Skeletal muscle satellite cell (primary cell): ENCODE measurements around the gene MMEL1. TPM values are rescaled to one million over a fixed set of nuclear protein-coding genes. Genes with fewer than 3 reads are reported as not detected.
"Not testable (repeated sequence)": the region's sequence is repeated elsewhere in the genome, so short reads cannot be mapped to it uniquely, and the experiment has no call there.

Source experiments
- H3K27me3 ChIP-seq: 2 replicates; pipeline ENCODE4 v1.7.0; 2013; ENCODE audit warnings: low read length; ENCODE audit not compliant: control insufficient read depth, insufficient read depth
- H3K36me3 ChIP-seq: 2 replicates; pipeline ENCODE4 v1.7.0; 2013; ENCODE audit warnings: mild to moderate bottlenecking, control low read depth, low read length; ENCODE audit not compliant: insufficient read depth
- H3K4me1 ChIP-seq: 2 replicates; pipeline ENCODE4 v1.7.0; 2013; ENCODE audit warnings: low read length; ENCODE audit not compliant: control insufficient read depth, insufficient read depth
- H3K4me2 ChIP-seq: 2 replicates; pipeline ENCODE4 v1.7.0; 2013; ENCODE audit warnings: mild to moderate bottlenecking, low read length
- H3K4me3 ChIP-seq: 2 replicates; pipeline ENCODE4 v1.7.0; 2013; ENCODE audit warnings: low read length
- H3K9ac ChIP-seq: 2 replicates; pipeline ENCODE4 v1.7.0; 2013; ENCODE audit warnings: mild to moderate bottlenecking, low read depth, low read length, moderate library complexity
- H3K9me3 ChIP-seq: replicated peaks from 2 replicates; pipeline ENCODE4 v1.7.0; 2013; ENCODE audit warnings: mild to moderate bottlenecking, control low read depth, low read length
- total RNA-seq: library from RNA; depleted of rRNA; stranded (reverse); fragments of >200 nt; gene quantifications from 2 replicates; pipeline ENCODE4 v1.2.3, GENCODE V29; 2012; rRNA removed

The MMEL1 gene, protein sequence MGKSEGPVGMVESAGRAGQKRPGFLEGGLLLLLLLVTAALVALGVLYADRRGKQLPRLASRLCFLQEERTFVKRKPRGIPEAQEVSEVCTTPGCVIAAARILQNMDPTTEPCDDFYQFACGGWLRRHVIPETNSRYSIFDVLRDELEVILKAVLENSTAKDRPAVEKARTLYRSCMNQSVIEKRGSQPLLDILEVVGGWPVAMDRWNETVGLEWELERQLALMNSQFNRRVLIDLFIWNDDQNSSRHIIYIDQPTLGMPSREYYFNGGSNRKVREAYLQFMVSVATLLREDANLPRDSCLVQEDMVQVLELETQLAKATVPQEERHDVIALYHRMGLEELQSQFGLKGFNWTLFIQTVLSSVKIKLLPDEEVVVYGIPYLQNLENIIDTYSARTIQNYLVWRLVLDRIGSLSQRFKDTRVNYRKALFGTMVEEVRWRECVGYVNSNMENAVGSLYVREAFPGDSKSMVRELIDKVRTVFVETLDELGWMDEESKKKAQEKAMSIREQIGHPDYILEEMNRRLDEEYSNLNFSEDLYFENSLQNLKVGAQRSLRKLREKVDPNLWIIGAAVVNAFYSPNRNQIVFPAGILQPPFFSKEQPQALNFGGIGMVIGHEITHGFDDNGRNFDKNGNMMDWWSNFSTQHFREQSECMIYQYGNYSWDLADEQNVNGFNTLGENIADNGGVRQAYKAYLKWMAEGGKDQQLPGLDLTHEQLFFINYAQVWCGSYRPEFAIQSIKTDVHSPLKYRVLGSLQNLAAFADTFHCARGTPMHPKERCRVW
- not detected in 2 replicates for total RNA-seq

DNA sequence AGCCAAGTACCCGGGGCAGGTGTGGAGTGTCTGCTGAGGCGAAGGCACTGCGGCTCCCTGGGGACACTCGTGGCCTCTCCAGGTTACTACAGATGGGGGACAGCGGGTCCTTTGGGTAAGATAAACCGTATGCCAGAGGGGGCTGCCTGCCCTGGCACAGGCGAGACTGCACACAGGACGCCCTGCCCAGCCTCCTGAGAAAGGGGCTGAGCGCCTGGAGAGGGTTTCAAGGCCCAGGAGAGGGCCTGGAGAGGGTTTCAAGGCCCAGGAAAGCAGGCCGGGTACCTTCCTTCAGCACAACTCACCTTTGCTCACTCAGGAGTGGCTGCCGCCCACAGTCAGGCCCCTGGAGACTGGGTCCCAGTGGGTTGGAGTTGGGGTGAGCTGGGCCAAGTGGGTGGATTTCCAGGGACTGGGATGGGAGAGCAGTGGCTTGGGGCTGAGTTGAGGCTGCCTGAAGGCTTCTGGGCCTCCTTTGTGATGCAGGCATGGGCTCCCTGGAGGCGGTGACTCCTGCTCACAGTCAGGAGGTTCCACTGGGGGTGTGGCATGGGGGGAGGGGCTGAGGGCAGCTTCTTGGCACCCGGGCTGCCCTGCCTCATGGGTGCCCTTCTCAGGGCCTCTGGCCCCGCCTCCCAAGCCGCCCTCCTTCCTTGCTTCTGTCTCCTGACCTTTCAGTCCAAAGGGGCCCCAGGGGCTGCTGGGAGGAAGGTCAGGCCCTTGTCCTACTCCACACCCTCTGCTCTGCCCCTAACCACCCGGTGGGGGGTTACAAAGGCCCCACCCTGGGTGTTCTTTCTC lies at the start of gene MMEL1:
Gene MMEL1, minus strand, starts transcription at position 456 of the 801 bp plus-strand sequence. CDS start 3,532 bp downstream, outside the sequence.
- no peaks in the 10 kb centered on the region for H3K4me1 ChIP-seq
- H3K9me3 ChIP-seq: no peaks in the 10 kb centered on the region
- no peak within 1 kb of the TSS for H3K4me3 ChIP-seq
- H3K9ac ChIP-seq: no peak within 1 kb of the TSS
- H3K4me2 ChIP-seq: no peak within 1 kb of the TSS
- H3K27me3 ChIP-seq: peaks cover 12% of the 10 kb centered on the region
- H3K36me3 ChIP-seq: no peaks in the 10 kb centered on the region

DNA sequence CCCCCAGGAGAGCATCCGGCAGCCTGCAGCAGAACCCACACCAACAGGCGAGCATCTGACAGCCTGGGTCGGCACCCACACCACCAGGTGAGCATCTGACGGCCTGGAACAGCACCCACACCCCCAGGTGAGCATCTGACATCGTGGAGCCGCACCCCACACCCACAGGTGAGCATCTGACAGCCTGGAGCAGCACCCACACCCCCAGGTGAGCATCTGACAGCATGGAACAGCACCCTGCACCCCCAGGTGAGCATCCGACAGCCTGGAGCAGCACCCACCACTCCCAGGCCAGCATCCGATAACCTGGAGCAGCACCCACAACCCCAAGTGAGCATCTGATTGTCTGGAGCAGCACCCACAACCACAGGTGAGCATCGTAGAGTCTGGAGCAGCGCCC lies 43.9 kb upstream of the MMEL1 start:
- H3K4me3 ChIP-seq, H3K36me3 ChIP-seq, H3K27me3 ChIP-seq, H3K9ac ChIP-seq, H3K4me1 ChIP-seq, H3K9me3 ChIP-seq, H3K4me2 ChIP-seq: not testable (repeated sequence)

DNA sequence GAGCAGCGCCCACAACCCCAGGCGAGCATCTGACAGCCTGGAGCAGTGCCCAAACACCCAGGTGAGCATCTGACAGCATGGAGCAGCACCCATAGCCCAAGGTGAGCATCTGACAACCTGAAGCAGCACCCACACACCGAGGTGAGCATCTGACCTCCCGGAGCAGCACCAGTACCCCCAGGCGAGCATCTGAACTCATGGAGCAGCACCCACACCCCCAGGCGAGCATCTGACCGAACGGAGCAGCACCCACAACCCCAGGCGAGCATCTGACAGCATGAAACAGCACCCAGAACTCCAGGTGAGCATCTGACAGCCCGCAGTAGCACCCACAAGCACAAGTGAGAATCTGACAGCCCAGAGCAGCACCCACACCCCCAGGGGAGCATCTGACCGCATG lies 38.8 kb upstream of the MMEL1 start:
- not testable (repeated sequence) for H3K27me3 ChIP-seq, H3K4me3 ChIP-seq, H3K9me3 ChIP-seq, H3K9ac ChIP-seq, H3K4me2 ChIP-seq, H3K4me1 ChIP-seq, H3K36me3 ChIP-seq

DNA sequence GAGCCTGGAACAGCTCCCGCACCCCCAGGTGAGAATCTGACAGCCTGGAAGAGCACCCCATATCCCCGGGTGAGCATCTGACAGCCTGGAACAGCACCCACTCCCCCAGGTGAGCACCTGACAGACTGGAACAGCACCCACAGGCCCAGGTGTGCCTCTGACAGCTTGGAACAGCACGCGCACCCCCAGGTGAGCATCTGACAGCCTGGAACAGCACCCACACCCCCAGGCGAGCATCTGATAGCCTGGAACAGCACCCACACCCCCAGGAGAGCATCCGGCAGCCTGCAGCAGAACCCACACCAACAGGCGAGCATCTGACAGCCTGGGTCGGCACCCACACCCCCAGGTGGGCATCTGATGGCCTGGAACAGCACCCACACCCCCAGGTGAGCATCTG lies 27.0 kb upstream of the MMEL1 start:
- not testable (repeated sequence) for H3K36me3 ChIP-seq, H3K4me3 ChIP-seq, H3K27me3 ChIP-seq, H3K4me2 ChIP-seq, H3K4me1 ChIP-seq, H3K9me3 ChIP-seq, H3K9ac ChIP-seq

DNA sequence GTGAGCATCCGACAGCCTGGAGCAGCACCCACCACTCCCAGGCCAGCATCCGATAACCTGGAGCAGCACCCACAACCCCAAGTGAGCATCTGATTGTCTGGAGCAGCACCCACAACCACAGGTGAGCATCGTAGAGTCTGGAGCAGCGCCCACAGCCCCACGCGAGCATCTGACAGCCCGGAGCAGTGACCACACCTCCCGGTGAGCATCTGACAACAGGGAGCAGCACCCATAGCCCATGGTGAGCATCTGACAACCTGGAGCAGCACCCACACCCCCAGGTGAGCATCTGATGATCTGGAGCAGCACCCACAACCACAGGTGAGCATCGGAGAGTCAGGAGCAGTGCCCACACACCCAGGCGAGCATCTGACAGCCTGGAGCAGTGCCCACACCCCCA lies 25.1 kb upstream of the MMEL1 start:
- H3K4me1 ChIP-seq, H3K36me3 ChIP-seq, H3K4me2 ChIP-seq: not testable (repeated sequence)

DNA sequence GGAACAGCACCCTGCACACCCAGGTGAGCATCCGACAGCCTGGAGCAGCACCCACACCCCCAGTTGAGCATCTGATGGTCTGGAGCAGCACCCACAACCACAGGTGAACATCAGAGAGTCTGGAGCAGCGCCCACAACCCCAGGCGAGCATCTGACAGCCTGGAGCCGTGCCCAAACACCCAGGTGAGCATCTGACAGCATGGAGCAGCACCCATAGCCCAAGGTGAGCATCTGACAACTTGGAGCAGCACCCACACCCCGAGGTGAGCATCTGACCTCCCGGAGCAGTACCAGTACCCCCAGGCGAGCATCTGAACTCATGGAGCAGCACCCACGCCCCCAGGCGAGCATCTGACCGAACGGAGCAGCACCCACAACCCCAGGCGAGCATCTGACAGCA lies 24.3 kb upstream of the MMEL1 start:
- H3K4me3 ChIP-seq, H3K4me1 ChIP-seq, H3K27me3 ChIP-seq, H3K4me2 ChIP-seq, H3K9ac ChIP-seq, H3K36me3 ChIP-seq: not testable (repeated sequence)
- peaks cover 27% of the 10 kb centered on the region for H3K9me3 ChIP-seq

More for the DNA sequence above, 25.1 kb upstream of the MMEL1 start:
- not testable (repeated sequence) for H3K9ac ChIP-seq, H3K27me3 ChIP-seq, H3K4me3 ChIP-seq
- peaks cover 23% of the 10 kb centered on the region for H3K9me3 ChIP-seq

DNA sequence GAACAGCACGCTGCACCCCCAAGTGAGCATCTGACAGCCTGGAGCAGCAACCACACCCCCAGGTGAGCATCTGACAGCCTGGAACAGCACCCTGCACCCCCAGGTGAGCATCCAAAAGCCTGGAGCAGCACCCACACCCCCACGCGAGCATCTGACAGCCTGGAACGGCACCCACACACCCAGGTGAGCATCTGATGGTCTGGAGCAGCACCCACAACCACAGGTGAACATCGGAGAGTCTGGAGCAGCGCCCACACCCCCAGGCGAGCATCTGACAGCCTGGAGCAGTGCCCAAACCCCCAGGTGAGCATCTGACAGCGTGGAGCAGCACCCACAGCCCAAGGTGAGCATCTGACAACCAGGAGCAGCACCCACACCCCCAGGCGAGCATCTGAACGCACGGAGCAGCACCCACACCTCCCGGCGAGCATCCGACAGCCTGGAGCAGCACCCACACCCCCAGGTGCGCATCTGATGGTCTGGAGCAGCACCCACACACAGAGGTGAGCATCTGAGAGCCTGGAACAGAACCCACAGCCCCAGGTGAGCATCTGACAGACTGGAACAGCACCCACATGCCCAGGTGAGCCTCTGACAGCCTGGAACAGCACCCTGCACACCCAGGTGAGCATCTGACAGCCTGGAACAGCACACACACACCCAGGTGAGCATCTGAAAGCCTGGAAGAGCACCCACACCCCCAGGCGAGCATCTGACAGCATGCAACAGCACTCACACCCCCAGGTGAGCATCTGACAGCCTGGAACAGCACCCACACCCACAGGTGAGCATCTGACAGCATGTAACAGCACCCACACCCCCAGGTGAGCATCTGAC lies 23.0 kb upstream of the MMEL1 start:
- H3K9ac ChIP-seq, H3K27me3 ChIP-seq, H3K4me1 ChIP-seq, H3K4me3 ChIP-seq, H3K36me3 ChIP-seq, H3K4me2 ChIP-seq: not testable (repeated sequence)
- H3K9me3 ChIP-seq: peaks cover 27% of the 10 kb centered on the region

DNA sequence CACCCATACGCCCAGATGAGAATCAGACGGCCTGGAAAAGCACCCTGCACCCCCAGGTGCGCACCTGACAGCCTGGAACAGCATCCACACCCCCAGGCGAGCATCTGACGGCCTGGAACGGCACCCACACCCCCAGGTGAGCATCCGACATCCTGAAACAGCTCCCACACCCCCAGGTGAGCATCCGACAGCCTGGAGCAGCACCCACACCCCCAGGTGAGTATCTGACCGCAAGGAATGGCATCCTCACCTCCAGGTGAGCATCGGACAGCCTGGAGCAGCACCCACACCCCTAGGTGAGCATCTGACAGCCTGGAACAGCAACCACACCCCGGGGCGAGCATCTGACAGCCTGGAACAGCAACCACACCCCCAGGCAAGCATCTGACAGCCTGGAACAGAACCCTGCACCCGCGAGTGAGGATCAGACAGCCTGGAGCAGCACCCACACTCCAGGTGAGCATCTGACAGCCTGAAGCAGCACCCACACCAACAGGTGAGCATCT lies 21.7 kb upstream of the MMEL1 start:
- H3K4me2 ChIP-seq, H3K4me3 ChIP-seq, H3K27me3 ChIP-seq, H3K4me1 ChIP-seq, H3K9ac ChIP-seq, H3K36me3 ChIP-seq: not testable (repeated sequence)
- peaks cover 27% of the 10 kb centered on the region for H3K9me3 ChIP-seq

DNA sequence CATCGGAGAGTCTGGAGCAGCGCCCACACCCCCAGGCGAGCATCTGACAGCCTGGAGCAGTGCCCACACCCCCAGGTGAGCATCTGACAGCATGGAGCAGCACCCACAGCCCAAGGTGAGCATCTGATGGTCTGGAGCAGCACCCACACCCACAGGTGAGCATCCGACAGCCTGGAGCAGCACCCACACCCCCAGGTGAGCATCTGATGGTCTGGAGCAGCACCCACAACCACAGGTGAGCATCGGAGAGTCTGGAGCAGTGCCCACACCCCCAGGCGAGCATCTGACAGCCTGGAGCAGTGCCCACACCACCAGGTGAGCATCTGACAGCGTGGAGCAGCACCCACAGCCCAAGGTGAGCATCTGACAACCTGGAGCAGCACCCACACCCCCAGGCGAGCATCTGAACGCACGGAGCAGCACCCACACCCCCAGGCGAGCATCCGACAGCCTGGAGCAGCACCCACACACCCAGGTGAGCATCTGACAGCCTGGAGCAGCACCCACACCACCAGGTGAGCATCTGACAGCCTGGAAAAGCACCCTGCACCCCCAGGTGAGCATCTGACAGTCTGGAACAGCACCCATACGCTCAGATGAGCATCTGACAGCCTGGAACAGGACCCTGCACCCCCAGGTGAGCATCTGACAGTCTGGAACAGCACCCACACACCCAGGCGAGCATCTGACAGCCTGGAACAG lies 21.1 kb upstream of the MMEL1 start:
- not testable (repeated sequence) for H3K4me1 ChIP-seq, H3K4me3 ChIP-seq, H3K4me2 ChIP-seq, H3K9ac ChIP-seq, H3K27me3 ChIP-seq, H3K36me3 ChIP-seq
- H3K9me3 ChIP-seq: peaks cover 27% of the 10 kb centered on the region

DNA sequence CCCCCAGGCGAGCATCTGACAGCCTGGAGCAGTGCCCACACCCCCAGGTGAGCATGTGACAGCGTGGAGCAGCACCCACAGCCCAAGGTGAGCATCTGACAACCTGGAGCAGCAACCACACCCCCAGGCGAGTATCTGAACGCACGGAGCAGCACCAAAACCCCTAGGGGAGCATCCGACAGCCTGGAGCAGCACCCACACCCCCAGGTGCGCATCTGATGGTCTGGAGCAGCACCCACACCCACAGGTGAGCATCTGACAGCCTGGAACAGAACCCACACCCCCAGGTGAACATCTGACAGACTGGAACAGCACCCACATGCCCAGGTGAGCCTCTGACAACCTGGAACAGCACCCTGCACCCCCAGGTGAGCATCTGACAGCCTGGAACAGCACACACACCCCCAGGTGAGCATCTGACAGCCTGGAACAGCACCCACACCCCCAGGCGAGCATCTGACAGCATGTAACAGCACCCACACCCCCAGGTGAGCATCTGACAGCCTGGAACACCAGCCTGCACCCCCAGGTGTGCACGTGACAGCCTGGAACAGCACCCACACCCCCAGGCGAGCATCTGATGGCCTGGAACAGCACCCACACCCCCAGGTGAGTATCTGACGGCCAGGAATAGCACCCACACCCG lies 20.2 kb upstream of the MMEL1 start:
- not testable (repeated sequence) for H3K9ac ChIP-seq, H3K4me3 ChIP-seq, H3K36me3 ChIP-seq, H3K27me3 ChIP-seq, H3K4me1 ChIP-seq, H3K4me2 ChIP-seq
- H3K9me3 ChIP-seq: peaks cover 27% of the 10 kb centered on the region
